ENCODE data around the gene PIM3.

GRCh38 chr22:49999946-50000586 lies 39.5 kb downstream of the PIM3 start:
- no peak for TF ChIP-seq CTCF (IDR thresholded peaks at IDR 0.05)
- TF ChIP-seq POLR2AphosphoS5 (IDR thresholded peaks at IDR 0.05): no peak
- no peak for TF ChIP-seq EP300 (IDR thresholded peaks at IDR 0.05)
- no peak for TF ChIP-seq POLR2A (IDR thresholded peaks at IDR 0.05)

Data from suprapubic skin (tissue), 4 donors.